NCI-H82 treated with DMSO at 0.1 percent for 48 hours (cell line): ENCODE measurements around the gene SMYD2.

ENCODE experiments used
- DNase-seq: peaks from one replicate; lab custom pipeline; 2025; ENCODE audit not compliant: unreplicated experiment; lab: John Stamatoyannopoulos, UW

SMYD2 gene

GRCh38 chr1:214360525-214361164 lies 79.7 kb downstream of the SMYD2 start:
- no peak for DNase-seq

GRCh38 chr1:214361636-214362035 lies 80.7 kb downstream of the SMYD2 start:
- no peak for DNase-seq

GRCh38 chr1:214362188-214362882 lies 81.4 kb downstream of the SMYD2 start:
- no peak for DNase-seq

- no peak for DNase-seq
Measured at GRCh38 chr1:214363386-214363785, 82.4 kb downstream of the SMYD2 start.

- DNase-seq, result no peak
Measured at GRCh38 chr1:214364386-214364785, 83.4 kb downstream of the SMYD2 start.

- DNase-seq, result peak; percentile 5
Measured at GRCh38 chr1:214364786-214365295, 83.9 kb downstream of the SMYD2 start.

GRCh38 chr1:214367841-214368240 lies 86.9 kb downstream of the SMYD2 start:
- DNase-seq, result no peak

GRCh38 chr1:214369364-214369763 lies 88.4 kb downstream of the SMYD2 start:
- no peak for DNase-seq

GRCh38 chr1:214370615-214371014 lies 89.7 kb downstream of the SMYD2 start:
- DNase-seq, result no peak

GRCh38 chr1:214372092-214372491 lies 91.1 kb downstream of the SMYD2 start:
- DNase-seq, result no peak

GRCh38 chr1:214377485-214377884 lies 96.5 kb downstream of the SMYD2 start:
- DNase-seq, result no peak

GRCh38 chr1:214377886-214378285 lies 96.9 kb downstream of the SMYD2 start:
- DNase-seq, result no peak

- no peak for DNase-seq
Measured at GRCh38 chr1:214378492-214378891, 97.5 kb downstream of the SMYD2 start.

GRCh38 chr1:214379236-214379970 lies 98.4 kb downstream of the SMYD2 start:
- DNase-seq, result no peak

GRCh38 chr1:214380396-214380795 lies 99.4 kb downstream of the SMYD2 start:
- no peak for DNase-seq

- no peak for DNase-seq
Measured at GRCh38 chr1:214380986-214381695, 100.2 kb downstream of the SMYD2 start.

- DNase-seq, result no peak
Measured at GRCh38 chr1:214383381-214384372, 102.7 kb downstream of the SMYD2 start.

GRCh38 chr1:214384373-214385079 lies 103.6 kb downstream of the SMYD2 start:
- no peak for DNase-seq

GRCh38 chr1:214385428-214385827 lies 104.5 kb downstream of the SMYD2 start:
- no peak for DNase-seq
